Bronchial epithelial cell (primary cell): ENCODE measurements around the gene ALKBH3. TPM values are rescaled to one million over a fixed set of nuclear protein-coding genes. Genes with fewer than 3 reads are reported as not detected.
A peak's percentile ranks its signal among the peaks of the same experiment; 100 is the strongest.

Experiments
- DNase-seq: peaks from one replicate; pipeline ENCODE4 v3.0.0-alpha.2; 2010; ENCODE audit warnings: low read depth
- FAIRE-seq: peaks from 2 replicates; lab custom pipeline; 2011; peaks lifted over from hg19 to GRCh38; lab: Jason Lieb, UNC
- H3K27me3 ChIP-seq: 2 replicates; pipeline ENCODE4 v1.5.1; 2011; ENCODE audit warnings: low read length; ENCODE audit not compliant: control insufficient read depth, insufficient read depth
- H3K36me3 ChIP-seq: 2 replicates; pipeline ENCODE4 v1.5.1; 2011; ENCODE audit warnings: low read length; ENCODE audit not compliant: control insufficient read depth, insufficient read depth
- H3K4me3 ChIP-seq: 2 replicates; pipeline ENCODE4 v1.5.1; 2011; ENCODE audit warnings: mild to moderate bottlenecking, low read depth, low read length, control low read depth
- total RNA-seq: library from RNA; depleted of rRNA; stranded (reverse); fragments of >200 nt; gene quantifications from 2 replicates; pipeline ENCODE4 v1.2.1, GENCODE V29; 2014
- TF ChIP-seq, protein P1 (sequence below): IDR thresholded peaks from 2 replicates; pipeline ENCODE4 v1.5.1; 2011; ENCODE audit warnings: mild to moderate bottlenecking, moderate library complexity, low read length, control low read depth, inconsistent platforms; ENCODE audit not compliant: insufficient read depth, severe bottlenecking

Gene ALKBH3
- total RNA-seq, 1 donor from 2014 or later = 67.7 TPM

DNA sequence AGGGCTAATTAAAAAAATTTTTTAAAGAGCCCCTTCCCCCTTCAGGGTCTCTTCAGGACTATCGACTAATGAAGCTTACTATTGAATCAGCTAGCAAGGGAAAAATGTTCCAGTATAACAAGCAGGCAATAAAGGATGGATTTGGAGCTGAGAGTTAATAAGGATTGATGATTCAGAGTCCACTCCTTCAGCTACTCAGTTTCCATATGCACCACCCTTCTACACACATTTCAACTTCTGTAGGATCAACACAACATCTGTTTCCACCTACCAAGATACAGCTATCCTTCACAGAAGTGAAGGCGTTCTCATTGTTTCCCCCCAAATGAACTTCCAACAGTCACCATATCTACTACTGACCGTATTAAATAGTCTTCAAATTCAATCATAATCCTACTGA lies 6.6 kb upstream of the ALKBH3 start:
- Histone ChIP-seq H3K36me3 (no peaks in the 10 kb centered on the region), H3K4me3 (no peak overlapping the region), H3K27me3 (no peaks in the 10 kb centered on the region)
- FAIRE-seq (no peak), DNase-seq (no peak)
- TF ChIP-seq, protein P1, sequence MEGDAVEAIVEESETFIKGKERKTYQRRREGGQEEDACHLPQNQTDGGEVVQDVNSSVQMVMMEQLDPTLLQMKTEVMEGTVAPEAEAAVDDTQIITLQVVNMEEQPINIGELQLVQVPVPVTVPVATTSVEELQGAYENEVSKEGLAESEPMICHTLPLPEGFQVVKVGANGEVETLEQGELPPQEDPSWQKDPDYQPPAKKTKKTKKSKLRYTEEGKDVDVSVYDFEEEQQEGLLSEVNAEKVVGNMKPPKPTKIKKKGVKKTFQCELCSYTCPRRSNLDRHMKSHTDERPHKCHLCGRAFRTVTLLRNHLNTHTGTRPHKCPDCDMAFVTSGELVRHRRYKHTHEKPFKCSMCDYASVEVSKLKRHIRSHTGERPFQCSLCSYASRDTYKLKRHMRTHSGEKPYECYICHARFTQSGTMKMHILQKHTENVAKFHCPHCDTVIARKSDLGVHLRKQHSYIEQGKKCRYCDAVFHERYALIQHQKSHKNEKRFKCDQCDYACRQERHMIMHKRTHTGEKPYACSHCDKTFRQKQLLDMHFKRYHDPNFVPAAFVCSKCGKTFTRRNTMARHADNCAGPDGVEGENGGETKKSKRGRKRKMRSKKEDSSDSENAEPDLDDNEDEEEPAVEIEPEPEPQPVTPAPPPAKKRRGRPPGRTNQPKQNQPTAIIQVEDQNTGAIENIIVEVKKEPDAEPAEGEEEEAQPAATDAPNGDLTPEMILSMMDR = no peak

DNA sequence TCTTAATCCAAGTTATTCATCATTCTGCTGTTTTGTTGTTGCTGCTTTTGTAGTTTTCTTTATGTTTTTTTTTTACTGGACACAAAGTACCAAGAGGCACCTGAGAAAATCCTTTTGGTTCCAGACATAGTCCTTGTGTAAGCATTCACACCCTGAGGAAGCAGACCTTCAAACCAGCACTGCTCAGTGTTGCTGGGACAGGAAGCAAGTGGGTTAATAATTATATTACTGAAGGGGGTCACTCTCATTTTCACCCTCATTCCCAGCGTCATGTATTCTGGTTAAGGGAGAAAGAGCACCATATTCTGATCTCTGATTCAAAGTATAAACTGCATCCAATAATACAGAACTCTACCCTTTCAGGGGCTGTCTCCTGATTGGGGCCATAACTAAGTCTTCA lies 5.9 kb upstream of the ALKBH3 start:
- Histone ChIP-seq H3K27me3 (no peaks in the 10 kb centered on the region), H3K36me3 (no peaks in the 10 kb centered on the region), H3K4me3 (no peak overlapping the region)
- no peak for FAIRE-seq
- DNase-seq = no peak
- TF ChIP-seq, protein P1 = no peak

DNA sequence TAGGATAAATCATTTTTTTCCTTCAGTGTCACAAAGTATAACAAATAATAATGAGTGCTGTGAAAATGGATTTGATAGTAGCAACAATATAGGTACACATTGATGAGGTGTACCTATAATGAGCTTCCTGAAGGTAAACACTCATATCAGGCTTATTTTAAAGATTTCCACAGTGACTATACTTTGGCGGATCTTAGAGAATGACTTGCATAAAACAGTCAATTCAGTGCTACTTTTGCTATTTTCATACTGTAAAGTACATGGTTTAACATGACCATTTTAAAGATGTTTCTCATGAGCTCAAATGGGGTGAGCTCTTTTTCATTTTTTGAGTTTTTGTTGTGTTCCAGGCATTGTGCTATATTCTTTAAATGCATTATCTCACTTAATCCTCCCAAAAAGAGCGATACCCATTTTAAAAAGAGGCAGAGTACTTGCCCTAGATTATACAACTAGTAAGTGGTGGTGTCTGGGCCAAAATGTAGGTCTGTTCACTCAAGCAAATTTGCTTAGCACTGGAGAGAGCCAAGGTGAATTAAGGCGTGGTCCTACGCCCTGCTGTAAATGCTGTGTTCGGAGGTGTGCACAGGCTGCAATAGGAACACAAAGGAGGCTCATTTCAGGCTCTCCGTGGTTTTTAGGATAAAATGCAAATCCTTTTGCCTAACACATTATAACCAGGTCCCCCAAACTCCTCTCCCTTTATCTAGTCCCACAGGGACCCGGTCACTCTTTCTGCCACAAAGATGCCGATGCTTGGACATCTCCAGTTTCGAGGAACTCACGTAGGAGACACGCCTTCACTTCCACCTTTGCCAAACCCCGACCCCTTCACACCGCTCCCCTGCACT lies 617 bp upstream of the ALKBH3 start:
- Histone ChIP-seq H3K27me3 (no peaks in the 10 kb centered on the region), H3K36me3 (peaks cover 8% of the 10 kb centered on the region), H3K4me3 (peak overlapping the region; percentile 91)
- TF ChIP-seq, protein P1 = no peak
- FAIRE-seq (no peak), DNase-seq (no peak)

DNA sequence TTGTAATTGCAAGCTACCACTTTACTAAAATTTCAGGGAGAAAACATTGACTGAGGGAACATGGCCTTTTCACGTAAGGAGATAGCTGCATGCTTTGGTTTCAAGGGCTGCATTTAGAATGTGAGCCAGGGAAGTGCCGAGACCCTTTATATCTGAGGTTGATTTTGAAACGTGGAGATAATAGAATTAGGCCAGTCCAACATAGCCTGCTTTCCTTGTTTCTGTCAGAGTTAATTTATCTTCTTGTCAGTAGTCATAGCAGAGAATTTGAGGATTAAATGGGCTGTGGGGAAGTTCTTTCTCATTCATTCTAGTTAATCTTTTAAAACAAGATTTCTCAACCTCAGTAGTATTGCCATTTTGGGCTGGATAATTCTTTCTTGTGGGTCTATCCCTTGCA lies 12.2 kb downstream of the ALKBH3 start:
- FAIRE-seq = no peak
- TF ChIP-seq, protein P1 = no peak
- DNase-seq = no peak
- Histone ChIP-seq H3K4me3 (no peak overlapping the region), H3K27me3 (no peaks in the 10 kb centered on the region), H3K36me3 (peaks cover 10% of the 10 kb centered on the region)

DNA sequence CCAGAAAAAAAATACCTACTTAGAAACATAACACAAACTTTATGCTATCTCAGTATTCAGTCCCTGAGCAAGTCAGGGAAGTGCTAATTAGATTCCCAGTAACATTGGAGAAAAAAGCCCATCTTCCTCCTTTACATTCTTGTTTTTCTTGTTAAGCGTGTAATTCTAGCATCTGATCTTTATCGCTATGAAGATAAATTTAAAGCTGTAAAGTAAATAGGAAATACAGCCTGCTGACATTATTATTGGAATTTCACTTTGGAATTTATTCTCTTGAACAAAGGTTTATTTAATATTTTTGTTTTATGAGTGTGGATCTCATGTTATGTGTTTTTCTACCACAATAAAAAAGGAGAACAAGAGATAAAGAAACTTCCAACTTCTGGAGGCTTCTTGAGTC lies 13.9 kb downstream of the ALKBH3 start:
- TF ChIP-seq, protein P1 = no peak
- no peak for FAIRE-seq
- H3K27me3 ChIP-seq = no peaks in the 10 kb centered on the region
- no peak for DNase-seq
- no peak overlapping the region for H3K4me3 ChIP-seq
- peaks cover 18% of the 10 kb centered on the region for H3K36me3 ChIP-seq
